Lower lobe of right lung (tissue), 2 donors: ENCODE results near the gene KCNN1. TPM values are rescaled to one million over a fixed set of nuclear protein-coding genes. Genes with fewer than 3 reads are reported as not detected.

Experiments
- ATAC-seq, 2 donors: fragments of 200-7000 bp; cut with Tn5 transposase; one replicate each; pipeline ENCODE4 v1.9.1; 2020 to 2022; ENCODE audit warnings: mild to moderate bottlenecking in 2 of 2, moderate library complexity in 2 of 2
- DNase-seq: peaks from one replicate; pipeline ENCODE4 v3.0.0-alpha.2; 2020
- H3K27ac ChIP-seq: fragments of 200-600 bp; one replicate; pipeline ENCODE4 v1.8.0; 2022
- H3K27me3 ChIP-seq: fragments of 200-600 bp; one replicate; pipeline ENCODE4 v1.8.0; 2022; ENCODE audit warnings: low read depth
- H3K36me3 ChIP-seq: fragments of 200-600 bp; one replicate; pipeline ENCODE4 v1.8.0; 2022; ENCODE audit warnings: mild to moderate bottlenecking
- H3K4me1 ChIP-seq: fragments of 200-600 bp; one replicate; pipeline ENCODE4 v1.8.0; 2022
- H3K4me3 ChIP-seq: fragments of 200-600 bp; one replicate; pipeline ENCODE4 v1.8.0; 2022; ENCODE audit warnings: mild to moderate bottlenecking
- H3K9me3 ChIP-seq: fragments of 200-600 bp; one replicate; pipeline ENCODE4 v1.8.0; 2022
- intact Hi-C: fragments of 100-400 bp; cut with DNase I; formaldehyde crosslinking; loops from one replicate; pipeline ENCODE4 v1.11.0; 2022
- total RNA-seq: library from RNA; stranded (reverse); fragmentation: NEBNext Ultra II Directional; extraction: Animal tissue kit (Norgen Biotek cat#: 25700); gene quantifications from one replicate; pipeline ENCODE4 v1.2.1, GENCODE V29; 2021
- TF ChIP-seq, protein P1 (sequence below): fragments of 200-600 bp; IDR thresholded peaks from one replicate; pipeline ENCODE4 v1.8.0; 2022; ENCODE audit warnings: antibody characterized with exemption, mild to moderate bottlenecking
- donor health status: DM: no; HTN: yes; CAD: no; lungs with severe emphysema.

The KCNN1 gene
- total RNA-seq, 1 donor from 2014 or later: not detected

- intact Hi-C loops: no loop called here
- ATAC-seq (no peak), DNase-seq (no peak)
- TF ChIP-seq, protein P1, sequence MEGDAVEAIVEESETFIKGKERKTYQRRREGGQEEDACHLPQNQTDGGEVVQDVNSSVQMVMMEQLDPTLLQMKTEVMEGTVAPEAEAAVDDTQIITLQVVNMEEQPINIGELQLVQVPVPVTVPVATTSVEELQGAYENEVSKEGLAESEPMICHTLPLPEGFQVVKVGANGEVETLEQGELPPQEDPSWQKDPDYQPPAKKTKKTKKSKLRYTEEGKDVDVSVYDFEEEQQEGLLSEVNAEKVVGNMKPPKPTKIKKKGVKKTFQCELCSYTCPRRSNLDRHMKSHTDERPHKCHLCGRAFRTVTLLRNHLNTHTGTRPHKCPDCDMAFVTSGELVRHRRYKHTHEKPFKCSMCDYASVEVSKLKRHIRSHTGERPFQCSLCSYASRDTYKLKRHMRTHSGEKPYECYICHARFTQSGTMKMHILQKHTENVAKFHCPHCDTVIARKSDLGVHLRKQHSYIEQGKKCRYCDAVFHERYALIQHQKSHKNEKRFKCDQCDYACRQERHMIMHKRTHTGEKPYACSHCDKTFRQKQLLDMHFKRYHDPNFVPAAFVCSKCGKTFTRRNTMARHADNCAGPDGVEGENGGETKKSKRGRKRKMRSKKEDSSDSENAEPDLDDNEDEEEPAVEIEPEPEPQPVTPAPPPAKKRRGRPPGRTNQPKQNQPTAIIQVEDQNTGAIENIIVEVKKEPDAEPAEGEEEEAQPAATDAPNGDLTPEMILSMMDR: no peak
- no peak overlapping the region for H3K27ac ChIP-seq
- H3K9me3 ChIP-seq: no peaks in the 10 kb centered on the region
- no peak overlapping the region for H3K4me3 ChIP-seq
- H3K36me3 ChIP-seq: peaks cover 46% of the 10 kb centered on the region
- peaks cover 14% of the 10 kb centered on the region for H3K4me1 ChIP-seq
- no peaks in the 10 kb centered on the region for H3K27me3 ChIP-seq
Observed at GRCh38 chr19:17937371-17937900, 29.5 kb upstream of the KCNN1 start.

DNA sequence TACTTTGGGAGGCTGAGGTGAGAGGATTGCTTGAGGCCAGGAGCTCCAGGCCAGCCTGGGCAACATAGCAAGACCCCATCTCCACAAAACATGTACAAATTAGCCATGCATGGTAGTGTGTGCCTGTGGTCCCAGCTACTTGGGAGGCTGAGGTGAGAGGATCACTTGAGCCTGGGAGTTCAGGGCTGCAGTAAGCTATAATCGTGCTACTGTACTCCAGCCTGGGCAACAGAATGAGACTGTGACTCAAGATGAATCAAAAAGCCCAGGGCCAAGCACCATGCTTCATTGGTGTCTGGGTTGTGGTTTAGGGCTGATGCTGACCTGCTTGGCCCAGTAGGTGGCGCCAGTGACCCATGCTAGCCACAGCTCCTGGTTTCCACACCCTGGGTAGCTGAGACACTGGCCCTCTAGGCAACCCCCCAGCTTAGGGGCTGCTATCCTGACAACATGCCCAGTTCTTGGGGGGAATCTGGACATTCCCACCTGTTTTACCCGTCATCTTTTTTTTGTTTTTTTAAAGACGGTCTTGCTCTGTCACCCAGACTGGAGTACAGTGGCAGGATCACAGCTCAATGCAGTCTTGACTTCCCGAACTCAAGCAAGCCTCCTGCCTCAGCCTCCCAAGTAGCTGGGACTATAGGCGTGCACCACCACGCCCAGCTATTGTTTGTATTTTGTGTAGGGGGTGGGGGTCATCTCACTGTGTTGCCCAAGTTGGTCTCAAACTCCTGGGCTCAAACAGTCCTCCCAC lies 28.6 kb upstream of the KCNN1 start:
- H3K36me3 ChIP-seq: peaks cover 52% of the 10 kb centered on the region
- no peaks in the 10 kb centered on the region for H3K27me3 ChIP-seq
- intact Hi-C loops: no loop called here
- peak; percentile 76 to 88 for ATAC-seq
- TF ChIP-seq, protein P1: peak; percentile 95
- peak; percentile 84 for DNase-seq
- no peak overlapping the region for H3K4me3 ChIP-seq
- H3K4me1 ChIP-seq: peaks cover 13% of the 10 kb centered on the region
- no peaks in the 10 kb centered on the region for H3K9me3 ChIP-seq
- no peak overlapping the region for H3K27ac ChIP-seq

DNA sequence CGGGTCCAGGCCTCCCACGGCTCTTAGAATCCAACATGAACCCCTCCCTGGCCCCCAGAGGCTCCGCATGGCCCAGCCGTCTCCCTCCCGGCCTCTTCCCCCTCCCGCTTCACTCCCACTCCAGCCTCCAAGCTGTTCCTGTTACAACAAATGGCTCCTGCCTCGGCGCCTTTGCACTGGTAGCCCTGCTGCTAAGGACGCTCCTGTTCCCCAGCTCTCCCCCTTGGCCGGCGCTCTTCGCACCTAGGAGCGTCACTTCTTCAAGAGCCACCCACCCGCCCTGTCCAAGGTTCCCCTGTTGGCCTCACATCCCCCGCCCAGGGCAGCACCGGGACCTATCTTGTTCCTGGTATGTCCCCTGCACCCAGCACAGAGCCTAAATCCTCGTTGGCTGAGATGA lies 24.7 kb upstream of the KCNN1 start:
- intact Hi-C loops: loop anchor here (5.0 kb wide), 1 partner anchor 55 kb away; no protein-coding TSS in a partner anchor
- TF ChIP-seq, protein P1: no peak
- H3K4me1 ChIP-seq: peaks cover 3% of the 10 kb centered on the region
- H3K4me3 ChIP-seq: no peak overlapping the region
- ATAC-seq (no peak), DNase-seq (no peak)
- no peaks in the 10 kb centered on the region for H3K9me3 ChIP-seq
- H3K27me3 ChIP-seq: no peaks in the 10 kb centered on the region
- peaks cover 52% of the 10 kb centered on the region for H3K36me3 ChIP-seq
- H3K27ac ChIP-seq: no peak overlapping the region

DNA sequence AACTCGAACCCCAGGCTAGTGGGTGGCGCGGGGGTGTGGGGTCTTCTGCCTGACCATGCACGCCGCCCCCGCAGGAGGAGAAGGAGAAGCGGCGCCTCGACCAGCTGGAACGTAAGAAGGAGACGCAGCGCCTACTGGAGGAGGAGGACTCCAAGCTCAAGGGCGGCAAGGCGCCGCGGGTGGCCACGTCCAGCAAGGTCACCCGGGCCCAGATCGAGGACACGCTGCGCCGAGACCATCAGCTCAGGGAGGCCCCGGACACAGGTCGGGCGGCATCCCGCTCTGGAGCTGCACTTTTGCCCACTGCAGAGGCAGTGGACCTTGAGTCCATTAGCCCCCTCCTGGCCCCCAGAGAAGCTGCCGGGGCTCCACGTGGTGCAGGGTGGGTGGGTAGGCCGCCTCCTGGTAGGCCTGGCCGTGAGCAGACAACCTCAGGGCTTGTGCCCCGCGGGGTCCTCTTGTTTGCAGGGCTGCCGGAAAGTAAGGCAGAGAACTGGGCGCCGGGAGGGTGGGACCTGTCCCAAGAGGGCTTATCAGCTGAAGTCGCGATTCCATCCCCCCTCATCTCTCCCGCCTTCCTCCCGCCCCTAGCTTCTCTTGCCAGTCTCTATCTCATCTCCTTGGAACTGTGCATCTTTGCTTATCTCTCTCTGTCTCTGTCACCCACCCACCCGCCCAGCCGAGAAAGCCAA lies 24.2 kb upstream of the KCNN1 start:
- intact Hi-C loops: loop anchor here (5.0 kb wide), 1 partner anchor 55 kb away; no protein-coding TSS in a partner anchor
- no peak for DNase-seq
- no peak for ATAC-seq
- H3K4me3 ChIP-seq: no peak overlapping the region
- no peak overlapping the region for H3K27ac ChIP-seq
- H3K27me3 ChIP-seq: no peaks in the 10 kb centered on the region
- peaks cover 7% of the 10 kb centered on the region for H3K4me1 ChIP-seq
- TF ChIP-seq, protein P1: no peak
- no peaks in the 10 kb centered on the region for H3K9me3 ChIP-seq
- H3K36me3 ChIP-seq: peaks cover 49% of the 10 kb centered on the region

- intact Hi-C loops: loop anchor here (5.0 kb wide), 1 partner anchor 54 kb away; no protein-coding TSS in a partner anchor
- TF ChIP-seq, protein P1: no peak
- ATAC-seq (no peak), DNase-seq (no peak)
- H3K4me3 ChIP-seq: no peak overlapping the region
- H3K36me3 ChIP-seq: peaks cover 43% of the 10 kb centered on the region
- peaks cover 8% of the 10 kb centered on the region for H3K4me1 ChIP-seq
- H3K27me3 ChIP-seq: no peaks in the 10 kb centered on the region
- H3K27ac ChIP-seq: no peak overlapping the region
- no peaks in the 10 kb centered on the region for H3K9me3 ChIP-seq
Observed at GRCh38 chr19:17943274-17944221, 23.4 kb upstream of the KCNN1 start.
